Parathyroid adenoma (tissue), 2 donors: Measurements from ENCODE around the gene CABLES2.

Experiments
- H2AFZ ChIP-seq: fragments of 300-600 bp; sonication (generic); one replicate; pipeline ENCODE4 v1.7.0; 2017; ENCODE audit warnings: antibody characterized with exemption, mild to moderate bottlenecking
- H3K27ac ChIP-seq: fragments of 300-600 bp; sonication (generic); one replicate; pipeline ENCODE4 v1.7.0; 2017
- H3K27me3 ChIP-seq: fragments of 300-600 bp; sonication (generic); one replicate; pipeline ENCODE4 v1.7.0; 2017; ENCODE audit warnings: low read length; ENCODE audit not compliant: control insufficient read depth, insufficient read depth
- H3K36me3 ChIP-seq: fragments of 300-600 bp; sonication (generic); one replicate; pipeline ENCODE4 v1.7.0; 2017; ENCODE audit warnings: low read length; ENCODE audit not compliant: control insufficient read depth, insufficient read depth
- H3K4me1 ChIP-seq: fragments of 300-600 bp; sonication (generic); one replicate; pipeline ENCODE4 v1.7.0; 2017; ENCODE audit warnings: control low read depth
- H3K4me2 ChIP-seq: fragments of 300-600 bp; sonication (generic); one replicate; pipeline ENCODE4 v1.7.0; 2017; ENCODE audit warnings: low read length
- H3K4me3 ChIP-seq: fragments of 300-600 bp; sonication (generic); one replicate; pipeline ENCODE4 v1.7.0; 2017; ENCODE audit warnings: low read depth, low read length
- H3K79me2 ChIP-seq: fragments of 300-600 bp; sonication (generic); one replicate; pipeline ENCODE4 v1.7.0; 2017; ENCODE audit warnings: control low read depth
- H3K9ac ChIP-seq: fragments of 300-600 bp; sonication (generic); one replicate; pipeline ENCODE4 v1.7.0; 2017; ENCODE audit warnings: mild to moderate bottlenecking
- H3K9me3 ChIP-seq: fragments of 300-600 bp; sonication (generic); one replicate; pipeline ENCODE4 v1.7.0; 2017; ENCODE audit warnings: low read length; ENCODE audit not compliant: control insufficient read depth
- TF ChIP-seq, protein P1 (sequence below): fragments of 300-600 bp; sonication (generic); IDR thresholded peaks from one replicate; pipeline ENCODE4 v1.7.0; 2017; ENCODE audit warnings: antibody characterized with exemption, mild to moderate bottlenecking
- donor health status: primary hyperparathyroidism.

Gene CABLES2

DNA sequence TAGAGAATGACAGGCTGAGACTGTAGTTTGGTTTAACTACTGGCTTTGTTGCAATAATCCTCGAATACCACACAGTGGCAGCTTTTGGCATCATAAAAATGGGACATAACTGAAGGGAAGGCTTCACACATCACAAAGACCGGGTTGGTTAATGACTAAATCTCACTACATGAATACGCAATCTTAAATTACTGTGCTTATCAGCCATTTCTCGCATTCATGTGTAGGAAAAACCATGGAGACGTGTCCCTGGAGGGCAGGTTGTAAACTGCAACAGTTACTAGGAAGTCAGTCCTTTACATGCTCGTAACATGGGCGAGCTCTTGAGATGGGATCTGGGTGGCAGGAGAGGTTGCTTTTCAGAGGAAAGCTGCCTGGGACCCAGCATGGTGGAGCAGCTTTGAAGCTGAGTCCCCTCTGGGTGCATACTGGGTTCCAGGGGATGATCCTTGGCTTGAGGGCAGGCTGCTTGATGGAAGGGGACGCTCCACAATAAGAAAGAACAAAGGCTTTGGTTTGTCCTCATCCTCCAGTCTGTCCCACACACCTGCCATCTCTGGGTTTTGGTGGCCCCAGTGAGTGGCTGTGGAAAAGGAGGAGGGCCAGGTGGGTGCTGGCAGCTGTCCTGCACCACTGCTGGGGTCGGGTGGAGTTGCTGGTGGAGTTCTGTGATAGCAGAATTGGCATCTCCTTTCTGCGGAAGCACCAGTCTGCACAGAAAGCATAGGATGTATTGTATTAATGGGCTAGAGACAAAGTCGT, 18.1 kb downstream of the CABLES2 start:
- H3K27ac ChIP-seq, result no peak overlapping the region
- H3K4me2 ChIP-seq, result no peak overlapping the region
- peaks cover 13% of the 10 kb centered on the region for H3K4me1 ChIP-seq
- no peaks in the 10 kb centered on the region for H3K36me3 ChIP-seq
- H2AFZ ChIP-seq, result no peak overlapping the region
- TF ChIP-seq, protein P1, sequence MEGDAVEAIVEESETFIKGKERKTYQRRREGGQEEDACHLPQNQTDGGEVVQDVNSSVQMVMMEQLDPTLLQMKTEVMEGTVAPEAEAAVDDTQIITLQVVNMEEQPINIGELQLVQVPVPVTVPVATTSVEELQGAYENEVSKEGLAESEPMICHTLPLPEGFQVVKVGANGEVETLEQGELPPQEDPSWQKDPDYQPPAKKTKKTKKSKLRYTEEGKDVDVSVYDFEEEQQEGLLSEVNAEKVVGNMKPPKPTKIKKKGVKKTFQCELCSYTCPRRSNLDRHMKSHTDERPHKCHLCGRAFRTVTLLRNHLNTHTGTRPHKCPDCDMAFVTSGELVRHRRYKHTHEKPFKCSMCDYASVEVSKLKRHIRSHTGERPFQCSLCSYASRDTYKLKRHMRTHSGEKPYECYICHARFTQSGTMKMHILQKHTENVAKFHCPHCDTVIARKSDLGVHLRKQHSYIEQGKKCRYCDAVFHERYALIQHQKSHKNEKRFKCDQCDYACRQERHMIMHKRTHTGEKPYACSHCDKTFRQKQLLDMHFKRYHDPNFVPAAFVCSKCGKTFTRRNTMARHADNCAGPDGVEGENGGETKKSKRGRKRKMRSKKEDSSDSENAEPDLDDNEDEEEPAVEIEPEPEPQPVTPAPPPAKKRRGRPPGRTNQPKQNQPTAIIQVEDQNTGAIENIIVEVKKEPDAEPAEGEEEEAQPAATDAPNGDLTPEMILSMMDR, result no peak
- H3K9me3 ChIP-seq, result no peaks in the 10 kb centered on the region
- no peaks in the 10 kb centered on the region for H3K27me3 ChIP-seq
- no peak overlapping the region for H3K4me3 ChIP-seq
- no peak overlapping the region for H3K9ac ChIP-seq
- H3K79me2 ChIP-seq, result peaks cover 14% of the 10 kb centered on the region

DNA sequence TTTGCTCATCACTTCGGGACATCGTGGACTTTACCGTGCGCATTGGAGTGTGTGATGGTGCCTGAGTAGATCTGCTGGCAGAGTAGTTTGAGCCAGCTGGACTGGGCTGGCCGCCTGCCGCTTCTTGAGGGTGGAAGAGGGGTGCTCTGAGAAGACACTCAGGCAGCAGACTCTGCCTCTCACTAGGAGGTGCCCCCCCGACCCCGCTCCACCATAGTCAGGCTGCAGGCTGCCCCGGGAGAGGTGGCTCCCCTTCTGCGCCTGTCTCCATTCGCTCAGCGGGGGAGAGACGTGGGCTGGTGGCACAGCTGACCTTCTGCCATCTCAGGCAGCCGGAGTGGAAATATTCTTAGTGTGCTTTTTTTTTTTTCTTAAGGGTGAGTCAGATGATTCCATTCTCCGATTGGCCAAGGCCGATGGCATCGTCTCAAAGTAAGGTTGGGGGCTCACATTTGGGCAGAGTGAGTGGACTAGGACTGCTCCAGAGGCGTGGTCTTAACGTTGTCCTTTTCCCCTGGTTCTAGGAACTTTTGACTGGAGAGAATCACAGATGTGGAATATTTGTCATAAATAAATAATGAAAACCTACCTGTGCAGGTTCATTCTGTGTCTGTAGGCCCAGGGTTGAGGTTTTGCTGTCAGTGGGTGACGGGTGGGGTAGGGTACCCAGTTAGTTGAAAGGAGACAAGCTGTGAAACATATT, 19.0 kb downstream of the CABLES2 start:
- Histone ChIP-seq H3K4me3 (peak overlapping the region; percentile 85), H3K36me3 (no peaks in the 10 kb centered on the region), H3K79me2 (peaks cover 14% of the 10 kb centered on the region)

DNA sequence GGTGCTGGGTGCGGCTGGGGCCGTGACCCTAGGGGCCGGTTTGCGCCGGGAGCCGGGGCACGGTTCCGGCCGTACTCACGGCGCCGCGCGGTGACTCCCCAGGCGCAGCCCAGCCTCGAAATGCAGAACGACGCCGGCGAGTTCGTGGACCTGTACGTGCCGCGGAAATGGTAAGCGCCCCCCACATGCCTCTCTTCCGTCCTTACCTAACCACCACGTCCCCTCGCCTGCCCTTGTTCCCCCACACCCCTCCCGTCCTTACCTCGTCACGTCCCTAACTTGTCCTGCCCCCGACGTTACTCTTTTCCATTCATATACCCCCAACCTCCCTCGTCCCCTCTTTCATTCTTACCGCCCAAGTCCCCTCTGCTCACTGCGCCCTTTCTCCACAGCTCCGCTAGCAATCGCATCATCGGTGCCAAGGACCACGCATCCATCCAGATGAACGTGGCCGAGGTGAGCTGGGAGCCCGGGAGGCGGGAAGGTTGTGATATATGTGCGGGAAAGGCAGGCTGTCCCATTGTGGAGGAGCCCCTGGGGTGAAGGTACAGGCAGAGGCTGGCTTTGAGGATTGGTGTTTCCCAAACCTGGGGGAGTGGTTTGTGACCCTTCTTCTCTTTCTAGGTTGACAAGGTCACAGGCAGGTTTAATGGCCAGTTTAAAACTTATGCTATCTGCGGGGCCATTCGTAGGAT, 19.7 kb downstream of the CABLES2 start:
- H3K36me3 ChIP-seq, result no peaks in the 10 kb centered on the region
- no peaks in the 10 kb centered on the region for H3K27me3 ChIP-seq
- H2AFZ ChIP-seq, result peak overlapping the region; percentile 63
- peaks cover 14% of the 10 kb centered on the region for H3K79me2 ChIP-seq
- H3K4me2 ChIP-seq, result peak overlapping the region; percentile 79
- H3K9ac ChIP-seq, result no peak overlapping the region
- TF ChIP-seq, protein P1, result no peak
- no peaks in the 10 kb centered on the region for H3K9me3 ChIP-seq
- H3K27ac ChIP-seq, result peak overlapping the region; percentile 76
- H3K4me1 ChIP-seq, result peaks cover 13% of the 10 kb centered on the region
- H3K4me3 ChIP-seq, result peak overlapping the region; percentile 85

More for the DNA sequence above, 19.0 kb downstream of the CABLES2 start:
- no peaks in the 10 kb centered on the region for H3K9me3 ChIP-seq
- no peak overlapping the region for H3K9ac ChIP-seq
- TF ChIP-seq, protein P1, result no peak
- no peaks in the 10 kb centered on the region for H3K27me3 ChIP-seq
- peak overlapping the region; percentile 79 for H3K4me2 ChIP-seq
- peaks cover 13% of the 10 kb centered on the region for H3K4me1 ChIP-seq
- H2AFZ ChIP-seq, result no peak overlapping the region
- H3K27ac ChIP-seq, result no peak overlapping the region

DNA sequence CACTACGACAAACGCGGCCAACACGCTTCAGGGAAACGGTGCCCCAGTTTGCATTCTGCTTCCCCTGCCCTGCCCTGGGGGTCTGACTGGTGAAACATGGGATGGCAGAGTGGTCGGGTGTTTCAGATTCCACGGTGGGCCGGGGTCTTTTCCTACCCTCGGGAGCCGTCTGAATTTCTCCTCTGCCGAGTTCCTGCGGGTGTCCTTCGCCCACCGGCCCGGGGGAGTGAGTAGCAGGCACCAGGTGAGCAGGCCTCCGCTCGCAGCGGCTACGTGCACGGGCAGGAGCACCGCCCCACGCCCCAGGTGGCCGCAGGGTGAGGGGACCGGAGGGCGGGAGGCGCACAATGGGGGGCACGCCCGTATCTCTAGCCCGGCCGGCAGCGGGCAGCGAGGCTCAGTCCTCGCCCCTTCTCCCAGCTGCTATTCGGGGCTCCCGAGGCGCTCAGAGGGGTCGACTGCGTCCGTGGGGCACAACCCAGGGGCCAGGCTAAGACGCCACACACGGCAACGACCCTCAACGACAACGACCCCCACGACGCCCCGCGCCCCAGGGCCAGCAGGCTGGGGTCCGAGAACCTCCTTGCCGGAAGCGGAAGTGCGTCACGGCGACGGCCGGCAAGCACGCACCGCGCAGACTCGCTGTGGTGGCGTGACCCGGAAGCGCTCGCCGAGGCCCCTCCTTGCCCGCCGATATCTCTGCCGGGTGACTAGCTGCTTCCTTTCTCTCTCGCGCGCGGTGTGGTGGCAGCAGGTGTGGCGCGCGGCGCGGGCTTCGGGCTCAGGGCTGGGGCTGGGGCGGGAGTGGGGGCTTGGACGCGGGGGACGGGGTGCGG, 20.5 kb downstream of the CABLES2 start, which contains the start of gene RPS21:
Gene RPS21 (plus strand): TSS at position 721 of the 836 bp plus-strand sequence. CDS start 236 bp downstream, outside the sequence.
- Histone ChIP-seq H3K27me3 (no peaks in the 10 kb centered on the region), H3K79me2 (peaks cover 14% of the 10 kb centered on the region), H3K4me1 (peaks cover 10% of the 10 kb centered on the region), H3K4me2 (peak within 1 kb of the TSS; percentile 79), H3K9me3 (no peaks in the 10 kb centered on the region), H3K27ac (peak within 1 kb of the TSS; percentile 76), H3K4me3 (peak within 1 kb of the TSS; percentile 85), H2AFZ (peak within 1 kb of the TSS; percentile 63), H3K9ac (peak within 1 kb of the TSS; percentile 15), H3K36me3 (no peaks in the 10 kb centered on the region)
- TF ChIP-seq, protein P1, result no peak
